ENCODE measurements around the gene WNT2B. TPM values are rescaled to one million over a fixed set of nuclear protein-coding genes. Genes with fewer than 3 reads are reported as not detected.

Gene WNT2B
- total and polyA plus RNA-seq, 2 of the 8 experiments (the other 6 are each of a cell fraction or from before 2014, with no cell fraction given), result 0.33 to 2.0 TPM

DNA sequence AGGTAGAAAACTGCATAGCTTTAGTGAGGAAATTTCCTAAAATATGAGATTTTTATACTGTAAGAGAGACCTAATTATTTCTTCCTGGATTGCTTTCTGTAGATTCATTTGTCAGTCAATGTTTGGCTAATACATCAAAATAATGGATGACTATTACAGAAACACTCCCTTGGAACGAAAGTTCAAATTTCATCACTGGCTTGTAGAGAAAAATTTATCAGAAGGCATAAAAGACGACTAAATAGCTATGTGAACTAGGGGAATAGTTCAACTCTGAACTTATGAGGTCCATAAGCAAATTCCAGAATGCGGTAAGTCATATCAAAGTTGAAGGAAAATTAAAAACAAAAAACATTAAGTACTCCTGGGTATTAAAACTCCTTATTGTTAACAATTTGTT lies 36.0 kb downstream of the WNT2B start (continued):
- TF ChIP-seq, protein P1, sequence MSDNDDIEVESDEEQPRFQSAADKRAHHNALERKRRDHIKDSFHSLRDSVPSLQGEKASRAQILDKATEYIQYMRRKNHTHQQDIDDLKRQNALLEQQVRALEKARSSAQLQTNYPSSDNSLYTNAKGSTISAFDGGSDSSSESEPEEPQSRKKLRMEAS (IDR thresholded peaks at IDR 0.05), result no peak
- TF ChIP-seq CHD1 (IDR thresholded peaks at IDR 0.05; ENCODE audit: low read depth, low read length), result no peak
